GM08714 (cell line): ENCODE results near the gene PRPF6.
A peak's percentile ranks its signal among the peaks of the same experiment; 100 is the strongest.
"Not testable (repeated sequence)": the region's sequence is repeated elsewhere in the genome, so short reads cannot be mapped to it uniquely, and the experiment has no call there.

Experiments used
- H3K4me3 ChIP-seq: fragments of 200-500 bp; sonication (Bioruptor generic); 2 replicates; pipeline ENCODE4 v1.5.1; 2014; ENCODE audit warnings: mild to moderate bottlenecking, low read length, inconsistent platforms
- ZNF274 ChIP-seq: IDR thresholded peaks from 2 replicates; pipeline ENCODE4 v1.6.1; 2012; ENCODE audit warnings: mild to moderate bottlenecking, low read depth, low read length

PRPF6 gene

GRCh38 chr20:63952769-63953168 is 28.2 kb upstream of the PRPF6 start:
- no peak overlapping the region for H3K4me3 ChIP-seq
- TF ChIP-seq ZNF274 = no peak

- TF ChIP-seq ZNF274 = no peak
- H3K4me3 ChIP-seq = no peak overlapping the region
Observed at GRCh38 chr20:63953764-63954429, 27.0 kb upstream of the PRPF6 start.

GRCh38 chr20:63955281-63955826 is 25.6 kb upstream of the PRPF6 start:
- peak overlapping the region; percentile 81 for H3K4me3 ChIP-seq
- TF ChIP-seq ZNF274 = no peak

- no peak for TF ChIP-seq ZNF274
- peak within 1 kb of the TSS; percentile 81 for H3K4me3 ChIP-seq
Observed at GRCh38 chr20:63955827-63956663, 24.9 kb upstream of the PRPF6 start, which contains the start of gene UCKL1. UCKL1 (minus strand) TSS chr20:63956416; CDS start chr20:63956372, 44 bp downstream.

- TF ChIP-seq ZNF274 = no peak
- peak overlapping the region; percentile 60; the same call in 1 of the 2 replicates for H3K4me3 ChIP-seq
Observed at GRCh38 chr20:63956664-63957003, 24.3 kb upstream of the PRPF6 start.

- H3K4me3 ChIP-seq = peak overlapping the region; percentile 60; the same call in 1 of the 2 replicates
- TF ChIP-seq ZNF274 = no peak
Observed at GRCh38 chr20:63957004-63957689, 23.8 kb upstream of the PRPF6 start.

GRCh38 chr20:63957690-63958441 is 23.1 kb upstream of the PRPF6 start:
- no peak overlapping the region for H3K4me3 ChIP-seq
- TF ChIP-seq ZNF274 = no peak

- no peak for TF ChIP-seq ZNF274
- H3K4me3 ChIP-seq = no peak overlapping the region
Observed at GRCh38 chr20:63958471-63958870, 22.5 kb upstream of the PRPF6 start.

- no peak overlapping the region for H3K4me3 ChIP-seq
- no peak for TF ChIP-seq ZNF274
Observed at GRCh38 chr20:63958964-63959698, 21.8 kb upstream of the PRPF6 start.

- TF ChIP-seq ZNF274 = no peak
- H3K4me3 ChIP-seq = no peak overlapping the region
Observed at GRCh38 chr20:63959699-63960075, 21.2 kb upstream of the PRPF6 start.

- not testable (repeated sequence) for H3K4me3 ChIP-seq
Observed at GRCh38 chr20:63960654-63961621, 20.0 kb upstream of the PRPF6 start.
